ENCODE measurements around the gene THSD7A. TPM values are rescaled to one million over a fixed set of nuclear protein-coding genes. Genes with fewer than 3 reads are reported as not detected.
A peak's percentile ranks its signal among the peaks of the same experiment; 100 is the strongest.

THSD7A gene
- total RNA-seq, 1 donor from 2014 or later: 3.5 TPM

DNA sequence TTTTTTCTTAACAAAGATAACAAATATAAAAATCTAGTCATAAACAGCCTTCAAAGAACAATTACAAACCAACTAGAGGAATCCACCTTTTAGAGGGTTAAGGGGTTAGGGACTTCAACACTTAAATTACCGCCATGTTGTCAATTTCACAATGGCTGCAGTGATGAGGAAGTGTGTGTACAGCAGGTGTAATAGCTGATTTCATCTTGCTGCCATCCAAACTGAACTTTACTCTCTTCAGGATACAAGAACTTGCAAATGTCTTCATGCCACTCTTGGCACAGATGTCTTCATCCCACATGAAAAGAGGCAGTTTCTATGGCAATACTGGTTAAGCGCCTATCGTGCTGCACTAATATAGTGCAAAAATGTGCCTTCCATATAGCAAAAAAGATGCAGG is 457.4 kb downstream of the THSD7A start:
- Mint-ChIP-seq H3K9me3 (ENCODE audit: unreplicated experiment) (no peaks in the 10 kb centered on the region), H3K27ac (ENCODE audit: unreplicated experiment) (no peak overlapping the region), H3K36me3 (ENCODE audit: low read depth, unreplicated experiment) (no peaks in the 10 kb centered on the region), H3K4me3 (ENCODE audit: unreplicated experiment) (no peak overlapping the region), H3K27me3 (ENCODE audit: low read depth, unreplicated experiment) (no peaks in the 10 kb centered on the region), H3K4me1 (ENCODE audit: low read depth, unreplicated experiment) (no peaks in the 10 kb centered on the region)
- H3K9me3 ChIP-seq (ENCODE audit: insufficient read depth, low read depth, low read length): no peaks in the 10 kb centered on the region
- H3K79me2 ChIP-seq (ENCODE audit: insufficient read depth, low read length): no peaks in the 10 kb centered on the region
- H4K20me1 ChIP-seq (ENCODE audit: insufficient read depth, low read length): no peaks in the 10 kb centered on the region
- no peaks in the 10 kb centered on the region for H3K36me3 ChIP-seq (ENCODE audit: insufficient read depth, low read length)
- no peaks in the 10 kb centered on the region for H3K27me3 ChIP-seq (ENCODE audit: insufficient read depth, low read length)
- H3K4me1 ChIP-seq (ENCODE audit: insufficient read depth, low read length): no peaks in the 10 kb centered on the region
- FAIRE-seq (no peak), DNase-seq (ENCODE audit: low read depth) (no peak)
- no peak overlapping the region for H3K27ac ChIP-seq (ENCODE audit: low read depth, low read length)
- H2AFZ ChIP-seq (ENCODE audit: low read depth, low read length): no peak overlapping the region
- H3K4me2 ChIP-seq (ENCODE audit: low read length): no peak overlapping the region
- TF ChIP-seq EZH2 (IDR thresholded peaks at IDR 0.05; ENCODE audit: insufficient read depth, low read length): no peak
- TF ChIP-seq, protein P1, sequence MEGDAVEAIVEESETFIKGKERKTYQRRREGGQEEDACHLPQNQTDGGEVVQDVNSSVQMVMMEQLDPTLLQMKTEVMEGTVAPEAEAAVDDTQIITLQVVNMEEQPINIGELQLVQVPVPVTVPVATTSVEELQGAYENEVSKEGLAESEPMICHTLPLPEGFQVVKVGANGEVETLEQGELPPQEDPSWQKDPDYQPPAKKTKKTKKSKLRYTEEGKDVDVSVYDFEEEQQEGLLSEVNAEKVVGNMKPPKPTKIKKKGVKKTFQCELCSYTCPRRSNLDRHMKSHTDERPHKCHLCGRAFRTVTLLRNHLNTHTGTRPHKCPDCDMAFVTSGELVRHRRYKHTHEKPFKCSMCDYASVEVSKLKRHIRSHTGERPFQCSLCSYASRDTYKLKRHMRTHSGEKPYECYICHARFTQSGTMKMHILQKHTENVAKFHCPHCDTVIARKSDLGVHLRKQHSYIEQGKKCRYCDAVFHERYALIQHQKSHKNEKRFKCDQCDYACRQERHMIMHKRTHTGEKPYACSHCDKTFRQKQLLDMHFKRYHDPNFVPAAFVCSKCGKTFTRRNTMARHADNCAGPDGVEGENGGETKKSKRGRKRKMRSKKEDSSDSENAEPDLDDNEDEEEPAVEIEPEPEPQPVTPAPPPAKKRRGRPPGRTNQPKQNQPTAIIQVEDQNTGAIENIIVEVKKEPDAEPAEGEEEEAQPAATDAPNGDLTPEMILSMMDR (IDR thresholded peaks at IDR 0.05; ENCODE audit: insufficient read depth, low read depth, low read length): no peak
- H3K4me3 ChIP-seq (ENCODE audit: insufficient read depth, low read depth, low read length): no peak overlapping the region
- no peak overlapping the region for H3K9ac ChIP-seq (ENCODE audit: low read length)

DNA sequence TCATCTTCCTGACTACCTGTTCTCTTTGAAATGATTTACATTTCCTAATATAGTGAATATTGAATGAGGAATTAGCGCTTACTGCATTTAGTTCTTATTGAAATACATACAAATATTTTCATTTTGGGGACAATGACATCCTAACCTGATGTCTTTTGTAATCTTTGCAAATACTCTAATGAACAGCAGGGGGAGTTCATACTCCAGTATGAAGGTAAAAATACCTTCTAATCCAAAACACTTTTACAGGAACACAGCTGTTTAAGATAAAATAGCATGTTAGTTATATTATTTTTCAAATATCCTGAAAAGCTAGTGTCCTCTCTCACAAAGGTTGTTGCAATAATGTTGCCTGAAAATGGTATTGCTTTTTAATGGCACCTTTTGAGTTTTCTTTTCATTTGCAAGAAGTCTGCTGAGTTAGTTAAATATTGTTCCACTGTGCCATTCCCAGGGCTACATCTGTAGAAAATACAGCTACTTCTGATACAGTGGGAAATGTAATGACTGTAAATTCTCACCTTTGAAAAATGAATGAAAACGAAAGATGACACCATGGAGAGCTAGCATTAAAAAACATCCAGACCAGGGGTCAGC is 458.4 kb downstream of the THSD7A start:
- Mint-ChIP-seq H3K27me3 (ENCODE audit: low read depth, unreplicated experiment) (no peaks in the 10 kb centered on the region), H3K36me3 (ENCODE audit: low read depth, unreplicated experiment) (no peaks in the 10 kb centered on the region), H3K4me1 (ENCODE audit: low read depth, unreplicated experiment) (no peaks in the 10 kb centered on the region), H3K9me3 (ENCODE audit: unreplicated experiment) (no peaks in the 10 kb centered on the region), H3K27ac (ENCODE audit: unreplicated experiment) (no peak overlapping the region), H3K4me3 (ENCODE audit: unreplicated experiment) (no peak overlapping the region)
- Histone ChIP-seq H3K9me3 (ENCODE audit: insufficient read depth, low read depth, low read length) (no peaks in the 10 kb centered on the region), H3K27me3 (ENCODE audit: insufficient read depth, low read length) (no peaks in the 10 kb centered on the region), H3K36me3 (ENCODE audit: insufficient read depth, low read length) (no peaks in the 10 kb centered on the region), H3K79me2 (ENCODE audit: insufficient read depth, low read length) (no peaks in the 10 kb centered on the region), H3K4me1 (ENCODE audit: insufficient read depth, low read length) (no peaks in the 10 kb centered on the region), H4K20me1 (ENCODE audit: insufficient read depth, low read length) (no peaks in the 10 kb centered on the region), H3K27ac (ENCODE audit: low read depth, low read length) (no peak overlapping the region), H2AFZ (ENCODE audit: low read depth, low read length) (no peak overlapping the region), H3K4me2 (ENCODE audit: low read length) (no peak overlapping the region), H3K9ac (ENCODE audit: low read length) (no peak overlapping the region), H3K4me3 (ENCODE audit: insufficient read depth, low read depth, low read length) (no peak overlapping the region)
- TF ChIP-seq, protein P1 (IDR thresholded peaks at IDR 0.05; ENCODE audit: insufficient read depth, low read depth, low read length): peak; percentile 48
- no peak for TF ChIP-seq EZH2 (IDR thresholded peaks at IDR 0.05; ENCODE audit: insufficient read depth, low read length)
- FAIRE-seq: no peak
- peak; percentile 12 for DNase-seq (ENCODE audit: low read depth)

DNA sequence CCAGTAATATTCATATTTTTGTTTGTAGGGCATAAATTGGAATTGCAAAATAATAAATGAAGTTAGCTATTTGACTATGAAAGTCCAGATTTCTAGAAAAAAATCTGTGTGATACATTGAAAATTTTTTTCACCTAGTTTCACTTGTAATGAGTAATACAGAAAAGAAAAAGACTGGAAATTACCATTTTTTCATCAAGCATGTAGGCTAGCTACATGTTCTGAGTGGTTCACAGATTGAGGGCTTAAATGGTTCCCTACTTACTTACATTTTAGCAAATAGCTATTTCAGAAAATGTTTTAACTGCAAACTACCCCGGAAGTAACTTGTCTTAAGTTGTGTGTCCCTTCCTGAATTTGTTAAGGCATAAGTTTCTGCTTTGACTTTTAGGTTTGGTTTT is 462.3 kb downstream of the THSD7A start:
- no peaks in the 10 kb centered on the region for H3K4me1 ChIP-seq (ENCODE audit: insufficient read depth, low read length)
- Mint-ChIP-seq H3K9me3 (ENCODE audit: unreplicated experiment) (no peaks in the 10 kb centered on the region), H3K27ac (ENCODE audit: unreplicated experiment) (no peak overlapping the region), H3K4me3 (ENCODE audit: unreplicated experiment) (no peak overlapping the region), H3K27me3 (ENCODE audit: low read depth, unreplicated experiment) (no peaks in the 10 kb centered on the region), H3K4me1 (ENCODE audit: low read depth, unreplicated experiment) (no peaks in the 10 kb centered on the region), H3K36me3 (ENCODE audit: low read depth, unreplicated experiment) (no peaks in the 10 kb centered on the region)
- H3K9ac ChIP-seq (ENCODE audit: low read length): no peak overlapping the region
- H3K4me2 ChIP-seq (ENCODE audit: low read length): no peak overlapping the region
- no peak overlapping the region for H2AFZ ChIP-seq (ENCODE audit: low read depth, low read length)
- H3K27me3 ChIP-seq (ENCODE audit: insufficient read depth, low read length): no peaks in the 10 kb centered on the region
- H3K79me2 ChIP-seq (ENCODE audit: insufficient read depth, low read length): no peaks in the 10 kb centered on the region
- no peaks in the 10 kb centered on the region for H3K9me3 ChIP-seq (ENCODE audit: insufficient read depth, low read depth, low read length)
- H3K36me3 ChIP-seq (ENCODE audit: insufficient read depth, low read length): no peaks in the 10 kb centered on the region
- H3K27ac ChIP-seq (ENCODE audit: low read depth, low read length): no peak overlapping the region
- H3K4me3 ChIP-seq (ENCODE audit: insufficient read depth, low read depth, low read length): no peak overlapping the region
- DNase-seq (ENCODE audit: low read depth) (no peak), FAIRE-seq (no peak)
- no peak for TF ChIP-seq EZH2 (IDR thresholded peaks at IDR 0.05; ENCODE audit: insufficient read depth, low read length)
- TF ChIP-seq, protein P1 (IDR thresholded peaks at IDR 0.05; ENCODE audit: insufficient read depth, low read depth, low read length): no peak
- no peaks in the 10 kb centered on the region for H4K20me1 ChIP-seq (ENCODE audit: insufficient read depth, low read length)
